Loucy (cell line): Measurements from ENCODE around the gene SSBP2.
"Not testable (repeated sequence)": the region's sequence is repeated elsewhere in the genome, so short reads cannot be mapped to it uniquely, and the experiment has no call there.

ENCODE experiments used
- H2AFZ ChIP-seq: fragments of 200-600 bp; sonication (generic); 2 replicates; pipeline ENCODE4 v1.6.0; 2016; ENCODE audit warnings: antibody characterized with exemption, mild to moderate bottlenecking, low read length, moderate library complexity
- H3F3A ChIP-seq: fragments of 200-600 bp; 2 replicates; pipeline ENCODE4 v1.6.0; 2016; ENCODE audit warnings: antibody characterized with exemption, low read depth, mild to moderate bottlenecking
- H3K27me3 ChIP-seq: fragments of 200-600 bp; sonication (generic); 2 replicates; pipeline ENCODE4 v1.6.1; 2014; ENCODE audit warnings: low read length, mild to moderate bottlenecking; ENCODE audit not compliant: insufficient read depth, poor library complexity, severe bottlenecking
- H3K36me3 ChIP-seq: fragments of 200-600 bp; sonication (generic); 2 replicates; pipeline ENCODE4 v1.6.1; 2016; ENCODE audit warnings: low read length; ENCODE audit not compliant: insufficient read depth
- H3K4me1 ChIP-seq: fragments of 200-600 bp; sonication (generic); 2 replicates; pipeline ENCODE4 v1.5.1; 2014; ENCODE audit warnings: low read length, mild to moderate bottlenecking; ENCODE audit not compliant: insufficient read depth, poor library complexity, severe bottlenecking
- H3K4me2 ChIP-seq: fragments of 200-600 bp; sonication (generic); 2 replicates; pipeline ENCODE4 v1.6.0; 2014; ENCODE audit warnings: antibody characterized with exemption, low read length, low read depth, mild to moderate bottlenecking; ENCODE audit not compliant: poor library complexity, severe bottlenecking
- H3K4me3 ChIP-seq: fragments of 200-600 bp; sonication (generic); 2 replicates; pipeline ENCODE4 v1.5.1; 2014; ENCODE audit warnings: low read length, mild to moderate bottlenecking, mixed read lengths; ENCODE audit not compliant: poor library complexity, severe bottlenecking
- H3K79me2 ChIP-seq: fragments of 200-600 bp; sonication (generic); 2 replicates; pipeline ENCODE4 v1.6.1; 2014; ENCODE audit warnings: low read length; ENCODE audit not compliant: insufficient read depth
- H3K9ac ChIP-seq: fragments of 200-600 bp; sonication (generic); 2 replicates; pipeline ENCODE4 v1.6.0; 2014; ENCODE audit warnings: mild to moderate bottlenecking, low read depth, low read length, moderate library complexity; ENCODE audit not compliant: poor library complexity, severe bottlenecking
- H3K9me2 ChIP-seq: fragments of 200-600 bp; sonication (generic); replicated peaks from 2 replicates; pipeline ENCODE4 v1.6.1; 2016; ENCODE audit warnings: low read depth, low read length, mixed read lengths
- H3K9me3 ChIP-seq: fragments of 200-600 bp; sonication (generic); 2 replicates; pipeline ENCODE4 v1.6.1; 2014; ENCODE audit warnings: mild to moderate bottlenecking, antibody characterized with exemption, low read length, low read depth; ENCODE audit not compliant: insufficient read depth
- H4K20me1 ChIP-seq: fragments of 200-600 bp; sonication (generic); 2 replicates; pipeline ENCODE4 v1.6.0; 2014; ENCODE audit warnings: antibody characterized with exemption, low read length, mild to moderate bottlenecking; ENCODE audit not compliant: insufficient read depth, poor library complexity, severe bottlenecking
- EZH2phosphoT487 ChIP-seq: fragments of 200-600 bp; IDR thresholded peaks from 2 replicates; pipeline ENCODE4 v1.6.1; 2018; ENCODE audit warnings: antibody characterized with exemption, mild to moderate bottlenecking, moderate library complexity, borderline replicate concordance
- TF ChIP-seq, protein P1 (sequence below): fragments of 200-600 bp; sonication (generic); conservative IDR thresholded peaks from 2 replicates; pipeline ENCODE4 v1.5.1; 2014; ENCODE audit warnings: mild to moderate bottlenecking, antibody characterized with exemption, low read length

Gene SSBP2

DNA sequence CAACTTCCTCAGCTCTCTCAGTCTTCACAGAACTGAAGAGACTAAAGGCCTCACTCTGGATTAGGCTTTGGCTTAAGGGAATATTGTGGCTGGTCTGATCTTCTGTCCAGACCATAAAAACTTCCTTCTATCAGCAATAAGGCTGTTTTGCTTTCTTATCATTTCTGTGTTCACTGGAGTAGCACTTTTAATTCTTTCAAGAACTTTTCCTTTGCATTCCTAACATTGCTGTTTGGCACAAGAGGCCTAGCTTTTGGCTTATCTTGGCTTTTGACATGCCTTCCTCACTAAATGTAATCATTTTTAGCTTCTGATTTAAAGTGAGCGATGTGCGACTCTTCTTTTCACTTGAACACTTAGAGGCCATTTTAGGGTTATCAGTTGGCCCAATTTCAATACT, 268.3 kb downstream of the SSBP2 start:
- Histone ChIP-seq H3K9me3 (no peaks in the 10 kb centered on the region), H3K36me3 (peaks cover 32% of the 10 kb centered on the region; the same call in 1 of the 2 replicates), H3K9ac (no peak overlapping the region), H3F3A (no peaks in the 10 kb centered on the region), H3K9me2 (no peaks in the 10 kb centered on the region), H3K4me2 (no peak overlapping the region), H3K4me3 (no peak overlapping the region), H3K27me3 (no peaks in the 10 kb centered on the region), H3K4me1 (no peaks in the 10 kb centered on the region), H4K20me1 (no peaks in the 10 kb centered on the region), H2AFZ (no peak overlapping the region), H3K79me2 (no peaks in the 10 kb centered on the region)
- no peak for TF ChIP-seq EZH2phosphoT487
- TF ChIP-seq, protein P1, sequence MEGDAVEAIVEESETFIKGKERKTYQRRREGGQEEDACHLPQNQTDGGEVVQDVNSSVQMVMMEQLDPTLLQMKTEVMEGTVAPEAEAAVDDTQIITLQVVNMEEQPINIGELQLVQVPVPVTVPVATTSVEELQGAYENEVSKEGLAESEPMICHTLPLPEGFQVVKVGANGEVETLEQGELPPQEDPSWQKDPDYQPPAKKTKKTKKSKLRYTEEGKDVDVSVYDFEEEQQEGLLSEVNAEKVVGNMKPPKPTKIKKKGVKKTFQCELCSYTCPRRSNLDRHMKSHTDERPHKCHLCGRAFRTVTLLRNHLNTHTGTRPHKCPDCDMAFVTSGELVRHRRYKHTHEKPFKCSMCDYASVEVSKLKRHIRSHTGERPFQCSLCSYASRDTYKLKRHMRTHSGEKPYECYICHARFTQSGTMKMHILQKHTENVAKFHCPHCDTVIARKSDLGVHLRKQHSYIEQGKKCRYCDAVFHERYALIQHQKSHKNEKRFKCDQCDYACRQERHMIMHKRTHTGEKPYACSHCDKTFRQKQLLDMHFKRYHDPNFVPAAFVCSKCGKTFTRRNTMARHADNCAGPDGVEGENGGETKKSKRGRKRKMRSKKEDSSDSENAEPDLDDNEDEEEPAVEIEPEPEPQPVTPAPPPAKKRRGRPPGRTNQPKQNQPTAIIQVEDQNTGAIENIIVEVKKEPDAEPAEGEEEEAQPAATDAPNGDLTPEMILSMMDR = no peak

DNA sequence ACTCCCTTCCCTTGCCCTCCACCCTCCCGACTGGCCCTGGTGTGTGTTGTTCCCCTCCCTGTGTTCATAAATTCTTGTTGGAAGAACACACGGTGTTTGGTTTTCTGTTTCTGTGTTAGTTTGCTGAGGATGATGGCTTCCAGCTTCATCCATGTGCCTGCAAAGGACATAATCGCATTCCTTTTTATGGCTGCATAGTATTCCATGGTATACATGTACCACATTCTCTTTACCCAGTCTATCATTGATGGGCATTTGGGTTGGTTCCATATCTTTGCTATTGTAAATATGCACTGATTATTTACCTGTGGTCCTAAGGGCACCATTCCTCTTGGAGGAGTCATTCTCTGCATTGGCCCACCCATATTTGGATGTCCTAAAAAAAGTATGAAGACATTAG, 277.5 kb downstream of the SSBP2 start:
- not testable (repeated sequence) for H3K79me2 ChIP-seq, H3F3A ChIP-seq, H3K9me2 ChIP-seq, H3K9me3 ChIP-seq, H3K4me1 ChIP-seq, H3K4me2 ChIP-seq, H2AFZ ChIP-seq, H3K27me3 ChIP-seq, H3K4me3 ChIP-seq, H4K20me1 ChIP-seq, H3K9ac ChIP-seq
- H3K36me3 ChIP-seq = peaks cover 61% of the 10 kb centered on the region

DNA sequence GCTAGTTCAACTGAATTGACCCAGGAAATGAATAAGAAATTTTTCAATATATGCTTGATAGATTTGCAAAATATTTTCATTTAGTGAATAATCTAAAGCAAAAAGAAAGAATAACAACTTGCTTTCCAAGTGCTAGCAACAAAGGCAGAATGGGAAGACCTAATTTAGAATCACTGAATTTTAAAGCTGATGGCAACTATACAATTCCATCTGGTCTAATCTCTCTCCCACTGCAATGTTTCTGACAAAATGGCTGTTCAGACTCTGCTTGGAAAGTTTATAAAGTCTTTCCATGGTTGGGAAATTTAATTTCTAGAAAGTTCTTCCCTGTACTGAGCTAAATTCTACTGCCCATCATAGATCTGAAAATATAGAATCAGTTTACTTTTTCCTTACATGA, 281.2 kb downstream of the SSBP2 start:
- Histone ChIP-seq H3K79me2 (no peaks in the 10 kb centered on the region), H3K4me1 (no peaks in the 10 kb centered on the region), H3K4me3 (no peak overlapping the region), H3F3A (no peaks in the 10 kb centered on the region), H3K9me2 (no peaks in the 10 kb centered on the region), H3K4me2 (no peak overlapping the region), H3K9me3 (0 out of 2 replicates have a peak, but pooled peaks cover 3% of the 10 kb centered on the region), H2AFZ (no peak overlapping the region), H3K9ac (no peak overlapping the region), H4K20me1 (no peaks in the 10 kb centered on the region), H3K36me3 (peaks cover 67% of the 10 kb centered on the region), H3K27me3 (no peaks in the 10 kb centered on the region)
- TF ChIP-seq, protein P1 = no peak

DNA sequence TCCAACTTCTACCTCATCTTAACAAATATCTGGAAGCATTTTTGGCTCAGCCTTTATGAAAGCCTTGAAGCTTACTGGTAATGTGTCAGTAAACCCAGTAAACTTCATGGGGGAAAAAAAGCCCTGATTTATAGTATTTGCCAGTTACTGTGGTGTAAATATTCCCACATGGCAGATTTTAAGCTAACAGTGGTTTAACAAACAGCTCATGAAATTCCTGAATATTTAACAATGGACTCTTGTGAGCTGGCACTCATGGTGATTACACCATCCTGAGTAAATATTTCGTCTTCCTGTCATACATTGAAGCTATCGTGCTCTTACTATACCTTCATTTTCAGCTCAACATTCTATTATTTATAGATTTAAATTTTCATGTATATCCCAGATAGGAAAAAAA, 300.0 kb downstream of the SSBP2 start:
- no peaks in the 10 kb centered on the region for H3K9me3 ChIP-seq
- H3K9me2 ChIP-seq = no peaks in the 10 kb centered on the region
- H3K4me2 ChIP-seq = no peak overlapping the region
- no peaks in the 10 kb centered on the region for H3F3A ChIP-seq
- no peak for TF ChIP-seq EZH2phosphoT487
- TF ChIP-seq, protein P1 = no peak
- no peaks in the 10 kb centered on the region for H3K27me3 ChIP-seq
- H3K36me3 ChIP-seq = peaks cover 59% of the 10 kb centered on the region
- no peaks in the 10 kb centered on the region for H3K4me1 ChIP-seq
- no peak overlapping the region for H3K9ac ChIP-seq
- H3K4me3 ChIP-seq = no peak overlapping the region
- H4K20me1 ChIP-seq = no peaks in the 10 kb centered on the region
- no peak overlapping the region for H2AFZ ChIP-seq
- H3K79me2 ChIP-seq = no peaks in the 10 kb centered on the region
